Rectal smooth muscle tissue (tissue), 1 donor: Measurements from ENCODE around the gene ENTPD7.

Experiments
- H3K27ac ChIP-seq: one replicate; pipeline ENCODE4 v1.7.0; 2013; ENCODE audit warnings: low read depth, low read length, inconsistent platforms
- H3K27me3 ChIP-seq: one replicate; pipeline ENCODE4 v1.7.0; 2013; ENCODE audit warnings: low read length; ENCODE audit not compliant: control insufficient read depth, insufficient read depth
- H3K36me3 ChIP-seq: one replicate; pipeline ENCODE4 v1.7.0; 2013; ENCODE audit warnings: low read length; ENCODE audit not compliant: control insufficient read depth, insufficient read depth
- H3K4me1 ChIP-seq: one replicate; pipeline ENCODE4 v1.7.0; 2013; ENCODE audit warnings: low read length; ENCODE audit not compliant: control insufficient read depth, insufficient read depth
- H3K4me3 ChIP-seq: one replicate; pipeline ENCODE4 v1.7.0; 2013; ENCODE audit warnings: low read length
- H3K9ac ChIP-seq: one replicate; pipeline ENCODE4 v1.7.0; 2013; ENCODE audit warnings: low read length

ENTPD7 gene

DNA sequence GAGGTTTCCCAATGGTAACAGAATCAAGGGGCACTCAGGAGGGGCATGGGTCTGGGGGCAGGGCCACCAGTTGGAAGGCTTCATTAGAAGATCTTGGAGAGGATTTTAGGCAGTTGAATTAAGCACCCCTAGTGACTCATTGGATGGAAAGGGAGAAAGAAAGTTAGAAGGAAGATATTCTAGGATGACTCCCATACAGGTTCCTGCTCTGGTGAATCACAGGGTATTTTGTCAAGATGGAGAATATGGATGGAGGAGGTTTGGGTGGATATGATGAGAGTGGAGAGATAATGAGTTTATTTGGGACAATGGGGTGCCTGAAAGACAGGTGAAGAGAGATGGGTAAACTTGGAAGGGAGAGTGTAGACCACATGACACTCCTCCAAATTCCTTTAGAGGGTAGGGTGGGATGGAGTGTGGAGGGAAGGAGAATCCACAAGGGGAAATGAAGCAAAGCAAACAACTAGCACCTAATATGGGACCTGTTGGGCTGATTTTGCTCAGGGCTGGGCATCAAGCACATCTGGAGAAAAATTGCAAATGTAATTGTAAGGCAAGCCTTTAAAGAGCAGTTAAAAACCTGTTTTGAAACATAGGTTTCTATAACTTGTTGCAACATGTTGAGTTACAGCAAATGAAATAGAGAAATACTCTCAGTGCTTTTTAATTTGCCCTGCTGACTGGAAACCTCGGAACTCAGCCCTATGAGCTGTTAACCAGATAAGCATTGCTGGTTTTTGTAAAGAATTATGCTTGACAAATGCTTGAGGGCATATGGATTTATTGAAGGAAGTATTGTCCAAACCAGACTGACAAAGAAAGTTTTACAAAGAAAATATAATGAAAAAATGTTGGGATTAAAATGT, 2.9 kb upstream of the ENTPD7 start:
- Histone ChIP-seq H3K4me3 (no peak overlapping the region), H3K36me3 (no peaks in the 10 kb centered on the region), H3K4me1 (peaks cover 2% of the 10 kb centered on the region), H3K9ac (no peak overlapping the region), H3K27ac (no peak overlapping the region), H3K27me3 (no peaks in the 10 kb centered on the region)

DNA sequence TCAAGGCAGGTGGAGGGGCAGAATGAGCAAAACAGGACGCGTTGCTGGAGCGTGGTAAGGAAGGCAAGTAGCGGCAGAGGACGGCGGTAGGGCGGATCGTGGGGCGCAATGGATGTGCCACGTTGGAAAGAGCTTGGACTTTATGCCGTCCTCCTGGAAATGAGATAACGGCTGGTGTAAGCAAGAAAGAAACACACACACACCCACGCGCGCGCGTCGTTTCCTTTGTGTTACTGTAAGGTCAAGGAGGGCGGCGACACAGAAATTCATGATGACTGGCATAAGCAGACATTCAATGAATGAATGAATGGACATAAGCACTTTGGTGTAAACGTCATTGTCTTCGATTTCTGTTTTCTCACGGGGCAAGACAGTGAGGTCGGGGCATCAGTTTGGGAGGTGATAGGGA, 683 bp upstream of the ENTPD7 start:
- peaks cover 2% of the 10 kb centered on the region for H3K4me1 ChIP-seq
- no peak overlapping the region for H3K27ac ChIP-seq
- peak overlapping the region; percentile 92 for H3K4me3 ChIP-seq
- H3K27me3 ChIP-seq: no peaks in the 10 kb centered on the region
- peak overlapping the region; percentile 39 for H3K9ac ChIP-seq
- H3K36me3 ChIP-seq: peaks cover 6% of the 10 kb centered on the region

DNA sequence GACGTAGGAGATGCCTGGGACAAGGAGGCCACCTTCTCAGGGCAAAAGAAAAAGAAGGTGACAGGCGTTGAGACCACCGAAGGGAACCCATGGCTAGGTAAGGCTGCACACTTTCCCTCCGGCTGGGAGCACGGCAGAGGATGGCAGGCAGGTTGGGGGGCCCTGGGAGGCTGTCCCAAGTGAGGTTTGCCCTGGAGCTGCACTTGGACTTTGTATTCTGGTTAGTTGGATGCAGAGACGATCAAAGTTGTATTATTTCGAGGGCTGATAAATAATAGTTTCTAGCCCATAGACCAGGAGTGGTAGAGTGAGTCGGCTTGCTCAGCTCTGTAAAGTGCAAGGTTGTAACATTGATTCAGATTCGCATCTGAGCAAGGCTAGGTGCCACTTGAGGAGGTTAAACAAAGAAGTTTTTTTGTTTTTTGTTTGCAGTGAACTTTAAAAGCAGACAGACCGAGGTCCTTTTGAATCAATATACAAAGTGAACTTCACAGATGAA, 608 bp downstream of the ENTPD7 start:
- Histone ChIP-seq H3K36me3 (peaks cover 6% of the 10 kb centered on the region), H3K27me3 (no peaks in the 10 kb centered on the region), H3K4me3 (peak overlapping the region; percentile 92), H3K4me1 (peaks cover 2% of the 10 kb centered on the region), H3K27ac (no peak overlapping the region), H3K9ac (peak overlapping the region; percentile 6)

DNA sequence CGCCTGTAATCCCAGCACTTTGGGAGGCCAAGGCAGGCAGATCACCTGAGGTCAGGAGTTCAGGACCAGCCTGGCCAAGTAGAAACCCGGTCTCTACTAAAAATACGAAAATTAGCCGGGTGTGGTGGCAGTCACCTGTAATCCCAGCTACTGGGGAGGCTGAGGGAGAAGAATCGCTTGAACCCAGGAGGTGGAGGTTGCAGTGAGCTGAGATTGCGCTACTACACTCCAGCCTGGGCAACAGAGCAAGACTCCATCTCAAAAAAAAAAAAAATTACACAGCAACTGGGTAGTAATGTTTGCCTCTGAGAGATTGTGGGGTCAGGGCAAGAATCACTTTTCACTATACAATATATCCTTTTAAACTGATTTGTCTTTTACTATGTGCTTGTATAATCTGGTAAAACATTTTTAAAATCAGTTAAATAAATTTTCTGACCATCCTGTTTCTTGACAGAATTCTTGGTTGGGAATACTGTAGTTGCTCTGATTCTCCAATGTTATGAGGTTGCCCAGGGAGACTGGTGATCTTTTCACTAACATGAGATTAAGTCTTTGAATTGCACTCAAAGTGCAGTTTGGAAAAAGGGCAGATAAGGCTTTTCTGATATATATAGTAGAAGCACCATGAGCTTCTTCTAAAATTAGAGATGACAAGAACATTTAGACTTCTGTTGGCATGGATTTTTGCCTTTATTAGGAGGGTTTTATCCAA, 1.5 kb downstream of the ENTPD7 start:
- Histone ChIP-seq H3K4me3 (no peak overlapping the region), H3K27me3 (no peaks in the 10 kb centered on the region), H3K4me1 (peaks cover 2% of the 10 kb centered on the region), H3K36me3 (peaks cover 6% of the 10 kb centered on the region), H3K9ac (no peak overlapping the region), H3K27ac (no peak overlapping the region)

DNA sequence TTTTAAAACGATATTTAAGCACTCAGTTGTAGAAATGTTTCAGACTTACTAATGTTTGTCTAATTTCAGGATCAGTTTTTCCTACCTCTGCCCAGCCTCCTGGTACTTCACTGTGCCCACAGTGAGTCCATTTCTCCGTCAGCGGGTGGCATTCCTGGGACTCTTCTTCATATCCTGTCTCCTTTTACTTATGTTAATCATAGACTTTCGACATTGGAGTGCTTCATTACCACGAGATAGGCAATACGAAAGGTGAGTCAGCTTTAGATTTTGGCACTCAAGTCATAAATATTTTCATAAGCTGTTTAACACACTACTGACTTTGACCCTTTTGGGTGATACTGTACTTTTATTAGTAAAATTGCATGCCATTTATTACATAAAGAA, 2.1 kb downstream of the ENTPD7 start:
- Histone ChIP-seq H3K36me3 (peaks cover 6% of the 10 kb centered on the region), H3K27ac (no peak overlapping the region), H3K4me3 (no peak overlapping the region), H3K4me1 (peaks cover 2% of the 10 kb centered on the region), H3K27me3 (no peaks in the 10 kb centered on the region), H3K9ac (no peak overlapping the region)

DNA sequence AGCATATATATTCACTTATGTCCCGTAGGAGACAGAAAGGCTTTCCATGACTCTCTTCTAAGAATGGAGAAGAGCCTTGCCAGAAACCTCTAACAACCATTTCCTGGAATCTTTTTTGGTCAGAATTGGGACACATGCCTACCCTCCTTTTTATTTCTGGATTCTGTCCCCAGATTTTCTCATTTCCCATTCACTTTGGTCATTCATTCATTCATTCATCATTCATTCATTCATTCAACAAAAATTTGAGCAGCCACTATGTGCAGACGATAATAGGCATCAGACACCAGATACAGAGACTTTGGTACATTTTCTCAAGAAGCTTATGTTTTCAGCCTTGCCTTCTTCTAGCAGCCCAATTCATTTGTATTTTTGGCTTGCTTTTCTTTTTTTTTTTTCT, 6.0 kb downstream of the ENTPD7 start:
- Histone ChIP-seq H3K4me1 (no peaks in the 10 kb centered on the region), H3K27ac (no peak overlapping the region), H3K4me3 (no peak overlapping the region), H3K9ac (no peak overlapping the region), H3K27me3 (no peaks in the 10 kb centered on the region), H3K36me3 (peaks cover 6% of the 10 kb centered on the region)

DNA sequence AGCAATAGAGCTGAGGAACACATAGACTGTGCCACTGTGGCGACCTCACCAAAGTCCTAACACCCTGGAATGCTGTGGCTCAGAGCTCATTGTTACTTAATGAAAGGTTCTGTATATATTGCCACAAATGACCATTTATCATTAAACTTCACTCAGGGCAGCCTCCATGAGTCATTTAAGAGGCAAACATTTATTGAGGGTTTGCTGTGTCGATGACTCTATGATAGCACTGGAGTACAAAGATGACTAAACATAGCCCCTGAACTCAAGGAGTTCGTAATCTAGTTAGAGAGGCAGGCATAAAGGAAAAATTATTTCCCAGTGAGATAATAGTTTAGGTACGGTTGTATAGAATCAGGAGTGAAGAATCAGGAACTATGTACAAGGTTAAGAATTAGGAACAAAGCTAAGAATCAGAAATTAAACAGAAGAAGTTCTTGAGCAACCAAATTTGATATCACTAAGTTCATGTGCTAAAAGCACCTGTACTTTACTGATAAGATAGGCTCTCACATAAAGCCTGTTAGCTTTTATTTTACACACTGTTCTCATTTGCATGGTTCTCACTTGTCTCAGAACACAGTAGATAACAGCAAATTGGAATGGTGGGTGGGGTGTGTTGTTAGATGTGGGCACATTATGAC, 7.9 kb downstream of the ENTPD7 start:
- no peak overlapping the region for H3K4me3 ChIP-seq
- H3K36me3 ChIP-seq: peaks cover 7% of the 10 kb centered on the region
- H3K27me3 ChIP-seq: no peaks in the 10 kb centered on the region
- H3K9ac ChIP-seq: no peak overlapping the region
- no peaks in the 10 kb centered on the region for H3K4me1 ChIP-seq
- H3K27ac ChIP-seq: no peak overlapping the region

DNA sequence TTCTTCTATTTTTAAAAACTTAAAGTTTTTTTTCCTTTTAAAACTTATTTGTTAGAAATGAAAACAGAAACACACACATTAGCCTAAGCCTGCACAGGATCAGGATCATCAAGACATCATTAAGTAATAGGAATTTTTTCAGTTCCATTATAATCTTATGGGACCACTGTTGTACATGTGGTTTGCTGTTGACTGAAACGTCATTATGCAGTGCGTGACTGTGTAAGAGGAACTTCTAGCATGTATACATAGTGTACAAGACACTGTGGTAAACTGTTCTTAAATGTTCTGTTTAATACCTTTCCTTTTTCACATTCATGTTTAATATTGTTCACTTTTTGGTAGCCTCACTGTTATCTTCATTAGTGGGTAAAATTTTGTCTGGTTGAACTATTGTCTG, 12.1 kb downstream of the ENTPD7 start:
- Histone ChIP-seq H3K27ac (no peak overlapping the region), H3K9ac (no peak overlapping the region), H3K4me3 (no peak overlapping the region), H3K36me3 (peaks cover 2% of the 10 kb centered on the region), H3K27me3 (no peaks in the 10 kb centered on the region), H3K4me1 (no peaks in the 10 kb centered on the region)

DNA sequence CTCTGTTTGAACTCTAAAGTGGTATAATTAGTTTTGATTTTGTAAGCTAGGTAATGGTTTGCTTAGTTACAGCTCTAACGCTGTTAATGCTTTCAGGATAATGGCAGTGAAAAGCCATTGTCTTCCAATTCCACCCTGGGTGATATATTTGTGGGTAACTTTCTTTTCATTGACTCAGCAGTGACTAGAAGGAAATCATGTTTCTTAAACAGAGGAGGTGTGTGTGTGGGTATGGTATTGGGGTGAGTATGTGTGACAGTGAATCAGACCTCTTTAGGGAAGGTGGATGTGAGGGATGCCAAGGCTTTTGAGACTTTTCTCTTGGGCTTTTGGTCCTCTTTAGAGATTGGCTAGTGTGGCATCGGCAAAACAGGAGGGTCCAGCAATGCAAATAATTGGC, 13.6 kb downstream of the ENTPD7 start:
- H3K27me3 ChIP-seq: no peaks in the 10 kb centered on the region
- peaks cover 2% of the 10 kb centered on the region for H3K36me3 ChIP-seq
- H3K4me3 ChIP-seq: no peak overlapping the region
- no peak overlapping the region for H3K27ac ChIP-seq
- no peaks in the 10 kb centered on the region for H3K4me1 ChIP-seq
- H3K9ac ChIP-seq: no peak overlapping the region

DNA sequence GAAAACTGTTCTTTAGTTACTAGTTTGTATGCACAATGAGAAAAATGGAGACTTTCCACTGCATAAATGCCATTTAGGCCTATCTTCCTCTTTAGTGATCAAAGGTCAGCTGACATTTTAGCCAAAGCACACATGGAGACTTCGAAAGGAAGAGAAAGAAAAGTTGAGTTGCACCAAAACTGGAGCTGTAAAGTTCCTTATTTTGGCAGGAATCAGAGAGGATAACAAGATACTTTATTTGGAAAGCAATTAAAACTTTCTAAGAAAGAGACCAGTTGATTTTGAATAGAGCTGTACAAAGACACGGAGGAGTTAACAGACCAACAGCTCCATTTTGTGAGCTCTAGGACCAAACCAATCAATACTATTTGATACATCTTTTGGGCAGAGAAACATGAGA, 14.2 kb downstream of the ENTPD7 start:
- no peak overlapping the region for H3K27ac ChIP-seq
- H3K27me3 ChIP-seq: no peaks in the 10 kb centered on the region
- H3K4me1 ChIP-seq: no peaks in the 10 kb centered on the region
- no peak overlapping the region for H3K4me3 ChIP-seq
- H3K9ac ChIP-seq: no peak overlapping the region
- H3K36me3 ChIP-seq: peaks cover 2% of the 10 kb centered on the region

DNA sequence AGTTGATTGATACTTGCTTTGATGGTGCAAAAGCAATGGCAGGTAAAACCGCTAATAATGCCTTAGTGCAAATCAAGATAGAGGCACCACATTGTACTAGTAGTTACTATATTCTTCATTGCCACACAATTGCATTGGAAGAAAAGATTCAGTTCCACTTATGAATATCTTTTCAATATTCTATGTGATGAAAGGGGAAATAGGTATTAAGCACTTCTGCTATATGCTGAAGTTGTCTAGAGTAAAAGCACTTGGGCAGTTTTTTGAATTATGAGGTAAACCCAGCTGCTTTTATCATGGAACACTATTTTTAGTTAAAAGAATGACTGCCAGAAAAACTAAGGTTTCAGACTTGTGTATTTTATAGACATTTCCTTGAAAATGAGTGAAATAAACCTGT, 15.5 kb downstream of the ENTPD7 start:
- H3K4me1 ChIP-seq: no peaks in the 10 kb centered on the region
- no peaks in the 10 kb centered on the region for H3K27me3 ChIP-seq
- H3K27ac ChIP-seq: no peak overlapping the region
- H3K9ac ChIP-seq: no peak overlapping the region
- peaks cover 2% of the 10 kb centered on the region for H3K36me3 ChIP-seq
- H3K4me3 ChIP-seq: no peak overlapping the region

DNA sequence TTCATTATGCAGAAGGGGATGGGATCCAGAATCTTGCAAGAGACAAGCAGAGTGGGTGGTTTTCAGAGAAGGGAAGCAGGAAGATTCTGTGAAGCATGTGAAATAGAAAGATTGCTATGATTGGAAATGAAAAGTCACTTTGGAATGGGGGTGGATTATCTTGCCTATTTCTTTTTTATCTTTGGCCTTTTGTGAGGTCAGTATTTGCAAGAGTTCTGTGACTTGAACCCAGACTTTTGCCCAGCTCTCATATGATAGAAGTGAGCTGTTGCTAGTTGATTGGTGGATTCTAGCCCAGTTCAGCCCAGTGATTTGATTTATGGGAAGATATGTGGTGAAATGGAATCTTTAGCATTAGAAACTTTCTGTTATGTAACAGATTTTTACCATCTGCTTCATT, 17.1 kb downstream of the ENTPD7 start:
- no peak overlapping the region for H3K9ac ChIP-seq
- H3K27ac ChIP-seq: no peak overlapping the region
- no peaks in the 10 kb centered on the region for H3K36me3 ChIP-seq
- H3K4me1 ChIP-seq: no peaks in the 10 kb centered on the region
- no peaks in the 10 kb centered on the region for H3K27me3 ChIP-seq
- H3K4me3 ChIP-seq: no peak overlapping the region
